Fibroblast of the aortic adventitia (primary cell): ENCODE measurements around the gene NEURL1B. TPM values are rescaled to one million over a fixed set of nuclear protein-coding genes. Genes with fewer than 3 reads are reported as not detected.

Source experiments
- DNase-seq: peaks from one replicate; pipeline ENCODE4 v3.0.0-alpha.2; 2010; ENCODE audit warnings: low read depth
- H3K4me3 ChIP-seq: 2 replicates; pipeline ENCODE4 v1.5.1; 2011; ENCODE audit warnings: low read depth, mild to moderate bottlenecking, control low read depth, low read length, moderate library complexity
- CTCF ChIP-seq: IDR thresholded peaks from 2 replicates; pipeline ENCODE4 v1.5.1; 2011; ENCODE audit warnings: mild to moderate bottlenecking, low read length, control low read depth, inconsistent platforms; ENCODE audit not compliant: insufficient read depth
- total RNA-seq: library from RNA; depleted of rRNA; stranded (reverse); fragments of >200 nt; gene quantifications from 2 replicates; pipeline ENCODE4 v1.2.3, GENCODE V29; 2012; ENCODE audit warnings: low replicate concordance

Gene NEURL1B
- total RNA-seq, 1 donor = 2.5 TPM

GRCh38 chr5:172717481-172718195 lies 76.6 kb downstream of the NEURL1B start:
- TF ChIP-seq CTCF = no peak
- DNase-seq = no peak
- H3K4me3 ChIP-seq = no peak overlapping the region

GRCh38 chr5:172718527-172719114 lies 77.6 kb downstream of the NEURL1B start:
- TF ChIP-seq CTCF = no peak
- no peak for DNase-seq
- no peak overlapping the region for H3K4me3 ChIP-seq

GRCh38 chr5:172719211-172719610 lies 78.1 kb downstream of the NEURL1B start:
- no peak for TF ChIP-seq CTCF
- no peak overlapping the region for H3K4me3 ChIP-seq
- no peak for DNase-seq

GRCh38 chr5:172720655-172721054 lies 79.6 kb downstream of the NEURL1B start:
- no peak for DNase-seq
- TF ChIP-seq CTCF = no peak
- no peak overlapping the region for H3K4me3 ChIP-seq

- no peak for TF ChIP-seq CTCF
- peak; percentile 83 for DNase-seq
These were observed 80.6 kb downstream of the NEURL1B start for GRCh38 chr5:172721455-172722326.

GRCh38 chr5:172722327-172722815 lies 81.3 kb downstream of the NEURL1B start:
- DNase-seq = no peak
- no peak for TF ChIP-seq CTCF
- no peak overlapping the region for H3K4me3 ChIP-seq

More at GRCh38 chr5:172721455-172722326, 80.6 kb downstream of the NEURL1B start:
- no peak overlapping the region for H3K4me3 ChIP-seq
